HEK293 (cell line): ENCODE measurements around the gene RPL12.

Source experiments
- CTCF ChIP-seq: fragments of 450-650 bp; formaldehyde crosslinking; IDR thresholded peaks from 2 replicates; pipeline ENCODE4 v1.5.1; 2016; ENCODE audit warnings: missing biosample characterization, missing genetic modification characterization
- ELK4 ChIP-seq: IDR thresholded peaks from 2 replicates; pipeline ENCODE4 v1.6.1; 2011; ENCODE audit warnings: mild to moderate bottlenecking, low read depth, low read length, borderline replicate concordance
- ZNF302 ChIP-seq: fragments of 450-650 bp; formaldehyde crosslinking; IDR thresholded peaks from 2 replicates; pipeline ENCODE4 v1.5.1; 2016; ENCODE audit warnings: missing biosample characterization, missing genetic modification characterization, low read depth
- ZNF510 ChIP-seq: fragments of 450-650 bp; formaldehyde crosslinking; IDR thresholded peaks from 2 replicates; pipeline ENCODE4 v1.5.1; 2018; ENCODE audit warnings: mild to moderate bottlenecking, missing genetic modification characterization, missing biosample characterization; ENCODE audit not compliant: insufficient replicate concordance
- ZNF777 ChIP-seq: fragments of 450-650 bp; formaldehyde crosslinking; IDR thresholded peaks from 2 replicates; pipeline ENCODE4 v1.5.1; 2017; ENCODE audit warnings: missing biosample characterization, missing genetic modification characterization, borderline replicate concordance
- ZSCAN5A ChIP-seq: fragments of 450-650 bp; formaldehyde crosslinking; IDR thresholded peaks from 2 replicates; pipeline ENCODE4 v1.5.1; 2016; ENCODE audit warnings: missing biosample characterization, missing genetic modification characterization

GRCh38 chr9:127455324-127455992 lies 4.3 kb upstream of the RPL12 start:
- no peak for TF ChIP-seq ZSCAN5A (tag by site-specific recombination)
- TF ChIP-seq ELK4 = no peak
- TF ChIP-seq ZNF302 (tag by site-specific recombination) = no peak
- TF ChIP-seq ZNF777 (tag by site-specific recombination) = no peak
- no peak for TF ChIP-seq ZNF510
- TF ChIP-seq CTCF (tag by site-specific recombination) = no peak; the same call in 1 of the 2 replicates
